ENCODE measurements around the gene WTAP. TPM values are rescaled to one million over a fixed set of nuclear protein-coding genes. Genes with fewer than 3 reads are reported as not detected.
"Not testable (repeated sequence)": the region's sequence is repeated elsewhere in the genome, so short reads cannot be mapped to it uniquely, and the experiment has no call there.

The WTAP gene
- total RNA-seq, 4 donors from 2014 or later, result 32.6 to 119 (median 88.1) TPM

DNA sequence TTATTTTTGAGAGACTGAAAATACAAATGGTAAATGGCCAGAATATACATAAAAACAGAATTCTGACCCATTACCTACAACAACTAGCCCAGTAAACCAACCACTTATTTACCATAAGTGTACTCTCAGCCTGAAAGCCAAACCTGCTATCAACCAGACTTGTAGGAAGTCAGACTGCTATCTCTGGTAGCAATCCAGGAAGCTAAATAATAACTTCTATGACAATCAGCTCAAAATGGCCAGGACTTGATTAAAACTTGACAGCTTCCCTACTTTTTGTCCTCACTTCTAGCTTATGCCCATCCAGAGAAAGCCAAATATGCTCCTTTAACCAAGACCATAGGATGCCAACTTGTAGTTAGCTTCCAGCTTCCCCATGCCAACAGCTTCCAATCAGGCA lies 4.7 kb upstream of the WTAP start:
- Histone ChIP-seq H3K27me3 (no peaks in the 10 kb centered on the region), H3K36me3 (no peaks in the 10 kb centered on the region), H3K9me3 (no peaks in the 10 kb centered on the region), H3K4me1 (peaks cover 6 to 13% (median 7%) of the 10 kb centered on the region in 4 donors), H3K4me3 (no peak overlapping the region), H3K27ac (no peak overlapping the region)
- TF ChIP-seq EP300 (IDR thresholded peaks at IDR 0.05; ENCODE audit: low read depth), result no peak
- no peak for TF ChIP-seq POLR2AphosphoS5 (IDR thresholded peaks at IDR 0.05)
- TF ChIP-seq POLR2A (IDR thresholded peaks at IDR 0.05), result no peak
- TF ChIP-seq, protein P1, sequence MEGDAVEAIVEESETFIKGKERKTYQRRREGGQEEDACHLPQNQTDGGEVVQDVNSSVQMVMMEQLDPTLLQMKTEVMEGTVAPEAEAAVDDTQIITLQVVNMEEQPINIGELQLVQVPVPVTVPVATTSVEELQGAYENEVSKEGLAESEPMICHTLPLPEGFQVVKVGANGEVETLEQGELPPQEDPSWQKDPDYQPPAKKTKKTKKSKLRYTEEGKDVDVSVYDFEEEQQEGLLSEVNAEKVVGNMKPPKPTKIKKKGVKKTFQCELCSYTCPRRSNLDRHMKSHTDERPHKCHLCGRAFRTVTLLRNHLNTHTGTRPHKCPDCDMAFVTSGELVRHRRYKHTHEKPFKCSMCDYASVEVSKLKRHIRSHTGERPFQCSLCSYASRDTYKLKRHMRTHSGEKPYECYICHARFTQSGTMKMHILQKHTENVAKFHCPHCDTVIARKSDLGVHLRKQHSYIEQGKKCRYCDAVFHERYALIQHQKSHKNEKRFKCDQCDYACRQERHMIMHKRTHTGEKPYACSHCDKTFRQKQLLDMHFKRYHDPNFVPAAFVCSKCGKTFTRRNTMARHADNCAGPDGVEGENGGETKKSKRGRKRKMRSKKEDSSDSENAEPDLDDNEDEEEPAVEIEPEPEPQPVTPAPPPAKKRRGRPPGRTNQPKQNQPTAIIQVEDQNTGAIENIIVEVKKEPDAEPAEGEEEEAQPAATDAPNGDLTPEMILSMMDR (IDR thresholded peaks at IDR 0.05), result no peak
- intact Hi-C loops (cut with DNase I; ENCODE audit: low total_unique reads), result no loop called here
- in situ Hi-C loops (cut with MboI; ENCODE audit: low pct_ligation_motif_present in 1 of 4, low pct_unique_long_range_greater_than_20kb in 1 of 4, low sequenced_read_pairs in 3 of 4), result no loop called here
- no peak for DNase-seq

DNA sequence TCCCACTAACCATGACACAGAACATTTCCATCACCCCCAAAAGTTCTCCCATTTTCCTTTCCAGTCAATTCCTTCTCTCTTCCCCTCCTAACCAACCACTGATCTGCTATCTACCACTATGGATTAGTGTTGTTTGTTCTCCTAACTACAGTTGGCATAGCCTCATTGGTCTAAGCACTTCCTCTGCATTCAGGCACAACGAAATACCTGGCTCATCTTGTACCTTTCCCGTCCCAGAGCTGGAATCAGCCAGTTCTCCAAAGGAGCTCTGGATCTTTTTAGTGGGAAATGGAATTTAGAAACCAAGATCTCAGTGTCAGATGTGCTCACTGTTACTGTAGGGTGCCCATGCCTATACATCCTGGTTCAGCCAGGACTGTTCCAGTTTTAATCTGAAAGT lies 4.0 kb upstream of the WTAP start:
- WGBS, 2 donors (ENCODE audit: low coverage in 1 of 2), result 98% methylated on average over 2 of the region's 2 CpGs; no CpG with 5 or more reads in 1 of the 2 donors

DNA sequence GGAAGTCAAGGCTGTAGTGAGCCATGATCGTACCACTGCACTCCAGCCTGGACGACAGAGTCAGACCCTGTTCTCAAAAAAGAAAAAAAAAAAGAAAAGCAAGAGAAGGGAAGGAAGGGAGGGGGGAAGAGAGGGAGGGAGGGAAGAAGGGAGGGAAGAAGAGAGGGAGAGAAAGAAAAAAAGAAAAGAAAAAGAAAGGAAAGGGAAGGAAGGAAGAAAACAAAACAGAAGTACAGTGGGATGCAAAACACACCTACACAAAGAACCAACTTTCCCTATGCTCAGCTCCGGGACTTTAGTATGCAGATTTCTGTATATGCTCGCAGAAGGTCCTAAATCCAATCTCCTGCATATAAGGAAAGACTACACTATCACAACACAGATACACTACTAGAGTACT lies 2.5 kb upstream of the WTAP start:
- 94 to 100% methylated on average over 1 to 4 of the region's 4 CpGs for WGBS, 2 donors (ENCODE audit: low coverage in 1 of 2)
- peaks cover 10 to 26% (median 18%) of the 10 kb centered on the region in 4 donors for H3K4me1 ChIP-seq
- H3K4me3 ChIP-seq, result no peak overlapping the region
- DNase-seq, result no peak
- intact Hi-C loops (cut with DNase I; ENCODE audit: low total_unique reads), result loop anchor here (5.0 kb wide), 1 partner anchor 32 kb away; the partner anchor contains the start of gene SOD2
- in situ Hi-C loops (cut with MboI; ENCODE audit: low pct_ligation_motif_present in 1 of 4, low pct_unique_long_range_greater_than_20kb in 1 of 4, low sequenced_read_pairs in 3 of 4), result no loop called here
- H3K27me3 ChIP-seq, result no peaks in the 10 kb centered on the region
- no peaks in the 10 kb centered on the region for H3K9me3 ChIP-seq
- H3K36me3 ChIP-seq, result no peaks in the 10 kb centered on the region
- TF ChIP-seq EP300 (IDR thresholded peaks at IDR 0.05; ENCODE audit: low read depth) (no peak), POLR2AphosphoS5 (IDR thresholded peaks at IDR 0.05) (no peak), POLR2A (IDR thresholded peaks at IDR 0.05) (no peak)
- TF ChIP-seq, protein P1 (IDR thresholded peaks at IDR 0.05), result no peak
- H3K27ac ChIP-seq, result no peak overlapping the region

More for the DNA sequence above, 4.0 kb upstream of the WTAP start:
- H3K4me3 ChIP-seq, result no peak overlapping the region
- intact Hi-C loops (cut with DNase I; ENCODE audit: low total_unique reads), result no loop called here
- H3K27ac ChIP-seq, result no peak overlapping the region
- TF ChIP-seq, protein P1 (IDR thresholded peaks at IDR 0.05), result no peak
- no peak for TF ChIP-seq EP300 (IDR thresholded peaks at IDR 0.05; ENCODE audit: low read depth)
- no peak for TF ChIP-seq POLR2A (IDR thresholded peaks at IDR 0.05)
- no peak for TF ChIP-seq POLR2AphosphoS5 (IDR thresholded peaks at IDR 0.05)
- no peak for DNase-seq
- no peaks in the 10 kb centered on the region for H3K36me3 ChIP-seq
- in situ Hi-C loops (cut with MboI; ENCODE audit: low pct_ligation_motif_present in 1 of 4, low pct_unique_long_range_greater_than_20kb in 1 of 4, low sequenced_read_pairs in 3 of 4), result no loop called here
- H3K27me3 ChIP-seq, result no peaks in the 10 kb centered on the region
- H3K4me1 ChIP-seq, result peaks cover 6 to 13% (median 7%) of the 10 kb centered on the region in 4 donors
- no peaks in the 10 kb centered on the region for H3K9me3 ChIP-seq

GRCh38 chr6:159725208-159725607 lies 2.1 kb upstream of the WTAP start:
- WGBS, 2 donors (ENCODE audit: low coverage in 1 of 2), result 97% methylated on average over 3 of the region's 3 CpGs; no CpG with 5 or more reads in 1 of the 2 donors
- H3K9me3 ChIP-seq; DNase-seq; H3K27me3 ChIP-seq; H3K36me3 ChIP-seq; H3K27ac ChIP-seq; in situ Hi-C loops (cut with MboI; ENCODE audit: low pct_ligation_motif_present in 1 of 4, low pct_unique_long_range_greater_than_20kb in 1 of 4, low sequenced_read_pairs in 3 of 4); H3K4me3 ChIP-seq: not testable (repeated sequence)
- H3K4me1 ChIP-seq, result peaks cover 13 to 30% (median 22%) of the 10 kb centered on the region in 4 donors
- intact Hi-C loops (cut with DNase I; ENCODE audit: low total_unique reads), result loop anchor here (5.0 kb wide), 1 partner anchor 33 kb away; the partner anchor contains the start of gene SOD2

Data from transverse colon (tissue), 4 donors.